Duodenal mucosa (tissue), 2 donors: ENCODE measurements around the gene HECTD2.

Source experiments
- H3K27ac ChIP-seq: one replicate; pipeline ENCODE4 v1.7.0; 2013; ENCODE audit warnings: low read depth, low read length
- H3K27me3 ChIP-seq, 2 donors: one replicate each; pipeline ENCODE4 v1.7.0; 2013; ENCODE audit warnings: low read length in 2 of 2, control low read depth in 1 of 2; ENCODE audit not compliant: insufficient read depth in 2 of 2, control insufficient read depth in 1 of 2
- H3K36me3 ChIP-seq, 2 donors: one replicate each; pipeline ENCODE4 v1.7.0; 2013; ENCODE audit warnings: low read length in 2 of 2, control low read depth in 1 of 2; ENCODE audit not compliant: insufficient read depth in 2 of 2, control insufficient read depth in 1 of 2
- H3K4me1 ChIP-seq, 2 donors: one replicate each; pipeline ENCODE4 v1.7.0; 2013; ENCODE audit warnings: low read length in 2 of 2, control low read depth in 1 of 2; ENCODE audit not compliant: insufficient read depth in 2 of 2, control insufficient read depth in 1 of 2
- H3K4me3 ChIP-seq, 2 donors: one replicate each; pipeline ENCODE4 v1.7.0; 2013; ENCODE audit warnings: low read length in 2 of 2, low read depth in 1 of 2
- H3K9ac ChIP-seq, 2 donors: one replicate each; pipeline ENCODE4 v1.7.0; 2013; ENCODE audit warnings: low read length in 2 of 2, low read depth in 1 of 2
- H3K9me3 ChIP-seq, 2 donors: one replicate each; pipeline ENCODE4 v1.7.0; 2013; ENCODE audit warnings: low read length in 2 of 2, control low read depth in 1 of 2; ENCODE audit not compliant: control insufficient read depth in 1 of 2

HECTD2 gene

GRCh38 chr10:91465261-91465660, 55.1 kb downstream of the HECTD2 start:
- H3K4me3 ChIP-seq, result no peak overlapping the region
- H3K9ac ChIP-seq, result no peak overlapping the region
- no peaks in the 10 kb centered on the region for H3K4me1 ChIP-seq
- H3K9me3 ChIP-seq, result peaks cover 0 to 2% of the 10 kb centered on the region in 2 donors
- H3K36me3 ChIP-seq, result peaks cover 0 to 12% of the 10 kb centered on the region in 2 donors
- H3K27ac ChIP-seq, result no peak overlapping the region
- H3K27me3 ChIP-seq, result no peaks in the 10 kb centered on the region

DNA sequence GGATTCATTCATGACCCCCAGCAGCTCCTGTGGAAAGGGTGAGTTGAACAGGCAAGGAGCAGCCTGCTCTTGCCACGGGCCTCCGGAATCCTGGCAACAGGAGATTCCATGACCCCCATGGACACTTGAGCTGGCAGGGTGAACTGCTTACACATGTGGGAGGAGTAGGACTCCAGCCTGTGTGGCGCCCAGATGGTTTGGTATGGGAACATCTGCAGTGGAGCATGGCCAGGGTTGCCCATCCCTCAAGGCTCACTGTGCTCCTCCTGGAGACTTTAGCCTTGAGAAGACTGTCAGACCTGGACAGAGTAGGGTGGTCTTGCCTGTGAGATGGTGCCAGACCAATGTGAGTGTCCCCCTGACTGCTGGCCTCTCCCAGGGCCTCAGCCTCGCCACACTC, 57.0 kb downstream of the HECTD2 start:
- H3K4me1 ChIP-seq, result no peaks in the 10 kb centered on the region
- peaks cover 0 to 12% of the 10 kb centered on the region in 2 donors for H3K36me3 ChIP-seq
- H3K27me3 ChIP-seq, result no peaks in the 10 kb centered on the region
- no peak overlapping the region for H3K9ac ChIP-seq
- H3K4me3 ChIP-seq, result no peak overlapping the region
- H3K9me3 ChIP-seq, result peaks cover 0 to 2% of the 10 kb centered on the region in 2 donors
- H3K27ac ChIP-seq, result no peak overlapping the region

- Histone ChIP-seq H3K4me1 (no peaks in the 10 kb centered on the region), H3K27ac (no peak overlapping the region), H3K9ac (no peak overlapping the region), H3K4me3 (no peak overlapping the region), H3K27me3 (no peaks in the 10 kb centered on the region), H3K9me3 (peaks cover 0 to 2% of the 10 kb centered on the region in 2 donors), H3K36me3 (peaks cover 0 to 6% of the 10 kb centered on the region in 2 donors)
Observed at GRCh38 chr10:91471602-91472001, 61.5 kb downstream of the HECTD2 start.

- no peak overlapping the region for H3K4me3 ChIP-seq
- no peaks in the 10 kb centered on the region for H3K4me1 ChIP-seq
- no peaks in the 10 kb centered on the region for H3K9me3 ChIP-seq
- H3K27ac ChIP-seq, result no peak overlapping the region
- H3K9ac ChIP-seq, result no peak overlapping the region
- H3K36me3 ChIP-seq, result no peaks in the 10 kb centered on the region
- no peaks in the 10 kb centered on the region for H3K27me3 ChIP-seq
Observed at GRCh38 chr10:91472911-91473310, 62.8 kb downstream of the HECTD2 start.

GRCh38 chr10:91474009-91474408, 63.9 kb downstream of the HECTD2 start:
- no peak overlapping the region for H3K4me3 ChIP-seq
- H3K4me1 ChIP-seq, result no peaks in the 10 kb centered on the region
- no peak overlapping the region for H3K9ac ChIP-seq
- no peak overlapping the region for H3K27ac ChIP-seq
- no peaks in the 10 kb centered on the region for H3K9me3 ChIP-seq
- H3K27me3 ChIP-seq, result no peaks in the 10 kb centered on the region
- H3K36me3 ChIP-seq, result no peaks in the 10 kb centered on the region

DNA sequence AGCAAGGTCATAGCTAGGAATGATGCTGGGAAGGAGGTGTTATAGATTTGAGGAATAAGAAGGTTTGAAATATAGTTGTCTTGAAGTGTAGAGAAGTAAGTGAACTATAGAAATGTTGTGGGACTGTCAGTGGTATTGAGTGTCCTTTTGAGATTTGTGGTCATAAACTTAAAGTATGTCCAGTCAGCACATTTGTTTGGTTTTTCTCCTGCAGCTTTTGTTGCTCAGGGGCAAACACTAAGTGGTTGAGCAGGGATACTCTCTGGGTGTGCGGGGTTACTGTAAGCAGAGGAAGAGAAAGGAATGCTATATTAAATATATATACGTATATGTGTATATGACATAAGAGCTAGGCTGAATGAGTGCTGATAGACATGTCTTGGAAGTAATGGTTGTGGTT, 67.1 kb downstream of the HECTD2 start:
- Histone ChIP-seq H3K27me3 (no peaks in the 10 kb centered on the region), H3K4me3 (no peak overlapping the region), H3K9ac (no peak overlapping the region)

GRCh38 chr10:91479583-91479982, 69.4 kb downstream of the HECTD2 start:
- no peak overlapping the region for H3K27ac ChIP-seq
- H3K4me1 ChIP-seq, result no peaks in the 10 kb centered on the region
- H3K4me3 ChIP-seq, result no peak overlapping the region
- no peak overlapping the region for H3K9ac ChIP-seq
- H3K36me3 ChIP-seq, result no peaks in the 10 kb centered on the region
- no peaks in the 10 kb centered on the region for H3K27me3 ChIP-seq
- no peaks in the 10 kb centered on the region for H3K9me3 ChIP-seq

More for the DNA sequence above, 67.1 kb downstream of the HECTD2 start:
- Histone ChIP-seq H3K27ac (no peak overlapping the region), H3K4me1 (no peaks in the 10 kb centered on the region), H3K36me3 (no peaks in the 10 kb centered on the region), H3K9me3 (no peaks in the 10 kb centered on the region)

- Histone ChIP-seq H3K4me1 (no peaks in the 10 kb centered on the region), H3K4me3 (no peak overlapping the region), H3K9ac (no peak overlapping the region), H3K36me3 (no peaks in the 10 kb centered on the region), H3K27me3 (no peaks in the 10 kb centered on the region), H3K27ac (no peak overlapping the region), H3K9me3 (no peaks in the 10 kb centered on the region)
Observed at GRCh38 chr10:91487911-91488582, 77.9 kb downstream of the HECTD2 start.

DNA sequence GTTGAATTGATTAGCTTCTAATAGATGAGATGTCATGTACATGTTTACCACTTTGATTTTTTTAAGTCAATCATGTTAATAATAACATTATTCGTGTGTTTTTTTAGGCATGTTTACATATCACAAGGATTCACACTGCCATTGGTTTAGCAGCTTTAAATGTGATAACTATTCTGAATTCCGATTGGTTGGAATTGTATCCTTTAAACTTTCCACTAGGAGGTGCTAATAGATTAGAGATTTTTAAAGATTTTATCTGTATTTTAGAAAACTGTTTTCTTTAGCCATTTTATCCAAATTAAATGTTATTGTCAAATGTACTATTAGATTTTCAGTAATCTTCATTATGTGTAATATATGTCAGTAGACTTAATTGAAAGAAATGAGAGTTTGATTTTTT, 83.2 kb downstream of the HECTD2 start:
- no peaks in the 10 kb centered on the region for H3K4me1 ChIP-seq
- H3K9me3 ChIP-seq, result no peaks in the 10 kb centered on the region
- no peak overlapping the region for H3K9ac ChIP-seq
- H3K4me3 ChIP-seq, result no peak overlapping the region
- no peaks in the 10 kb centered on the region for H3K36me3 ChIP-seq
- H3K27me3 ChIP-seq, result no peaks in the 10 kb centered on the region
- H3K27ac ChIP-seq, result no peak overlapping the region

DNA sequence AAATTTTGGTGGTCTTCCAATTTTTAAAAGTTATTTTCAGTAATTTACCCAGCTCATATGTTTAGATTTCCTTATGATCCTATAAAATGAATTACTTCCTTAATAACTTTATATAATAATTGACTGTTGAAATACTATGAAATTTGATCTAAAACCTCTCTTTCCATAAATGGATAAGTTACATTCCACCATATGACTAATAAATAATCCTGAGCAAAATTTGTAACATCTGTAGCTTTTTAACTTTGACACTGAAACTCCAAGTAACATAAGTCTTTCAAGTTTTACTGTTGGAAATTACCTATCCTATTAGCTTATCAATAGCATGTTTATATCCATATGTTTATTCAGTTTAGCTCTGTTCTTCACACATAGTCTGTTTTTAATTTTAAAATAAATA, 85.3 kb downstream of the HECTD2 start:
- Histone ChIP-seq H3K9ac (no peak overlapping the region), H3K27ac (no peak overlapping the region), H3K4me1 (no peaks in the 10 kb centered on the region), H3K9me3 (no peaks in the 10 kb centered on the region), H3K27me3 (no peaks in the 10 kb centered on the region), H3K4me3 (no peak overlapping the region), H3K36me3 (no peaks in the 10 kb centered on the region)
